ENCODE results near the gene TCTN2.

GRCh38 chr12:123757561-123757960 lies 86.6 kb downstream of the TCTN2 start:
- TF ChIP-seq POLR2A (IDR thresholded peaks at IDR 0.05; ENCODE audit: borderline replicate concordance, extremely low read depth, insufficient read depth, insufficient read length): no peak
- TF ChIP-seq EZH2 (IDR thresholded peaks at IDR 0.05): no peak
- no peak for TF ChIP-seq SP1 (IDR thresholded peaks at IDR 0.05; ENCODE audit: low read depth)
- TF ChIP-seq JUND (IDR thresholded peaks at IDR 0.05): no peak
- TF ChIP-seq CTCF (IDR thresholded peaks at IDR 0.05 in 2 of 3, conservative IDR thresholded peaks at IDR 0.05 in 1 of 3; ENCODE audit: borderline replicate concordance in 1 of 3, insufficient read depth in 1 of 3, low read depth in 2 of 3, low read length in 2 of 3): no peak
- no peak for TF ChIP-seq POLR2AphosphoS5 (IDR thresholded peaks at IDR 0.05; ENCODE audit: low read depth, low read length)
- no peak for TF ChIP-seq SRF (IDR thresholded peaks at IDR 0.05; ENCODE audit: low read depth)
- TF ChIP-seq CEBPB (IDR thresholded peaks at IDR 0.05; ENCODE audit: low read depth): no peak
- no peak for TF ChIP-seq ATF3 (IDR thresholded peaks at IDR 0.05)
- no peak for TF ChIP-seq YY1 (IDR thresholded peaks at IDR 0.05; ENCODE audit: extremely low read depth, insufficient replicate concordance, low read depth, low read length)

Data from HCT116 (cell line).